Gastroesophageal sphincter (tissue), 4 donors: ENCODE measurements around the gene THAP8. TPM values are rescaled to one million over a fixed set of nuclear protein-coding genes. Genes with fewer than 3 reads are reported as not detected.

Experiments used
- ATAC-seq: fragments of 150-250 bp; one replicate; pipeline ENCODE4 v1.9.1; 2016; ENCODE audit warnings: mild to moderate bottlenecking, moderate library complexity
- H3K27ac ChIP-seq, 4 donors: fragments of 200-600 bp; sonication (generic) in 3 of 4; 1 replicate in 3 of 4; 2 replicates in 1 of 4; pipeline ENCODE4 v1.5.1; 2016 to 2019
- H3K27me3 ChIP-seq: fragments of 200-600 bp; sonication (generic); one replicate; pipeline ENCODE4 v1.5.1; 2019
- H3K36me3 ChIP-seq, 2 donors: fragments of 200-600 bp; sonication (generic); one replicate each; pipeline ENCODE4 v1.5.1; 2019; ENCODE audit warnings: control low read depth in 1 of 2
- H3K4me1 ChIP-seq, 3 donors: fragments of 200-600 bp; sonication (generic); 1 replicate in 2 of 3; 2 replicates in 1 of 3; pipeline ENCODE4 v1.5.1; 2016 to 2019; ENCODE audit warnings: control low read depth in 2 of 3
- H3K4me3 ChIP-seq, 2 donors: fragments of 200-600 bp; sonication (generic); one replicate each; pipeline ENCODE4 v1.5.1; 2019; ENCODE audit warnings: mild to moderate bottlenecking in 1 of 2, moderate library complexity in 1 of 2
- H3K9me3 ChIP-seq, 3 donors: fragments of 200-600 bp; sonication (generic); one replicate each; pipeline ENCODE4 v1.5.1; 2017 to 2019; ENCODE audit warnings: control low read depth in 2 of 3
- CTCF ChIP-seq, 4 experiments: fragments of 200-600 bp in 2 of 4; fragments of 450-650 bp in 2 of 4; sonication (generic) in 1 of 4; IDR thresholded peaks; one replicate each; pipeline ENCODE4 v1.5.1; 2017 to 2019; ENCODE audit warnings: antibody characterized with exemption in 4 of 4, mild to moderate bottlenecking in 2 of 4, moderate library complexity in 2 of 4
- EP300 ChIP-seq: sonication (generic); formaldehyde crosslinking; IDR thresholded peaks from one replicate; pipeline ENCODE4 v1.6.1; 2017; ENCODE audit warnings: antibody characterized with exemption, mild to moderate bottlenecking
- POLR2A ChIP-seq, 2 donors: fragments of 450-650 bp; IDR thresholded peaks; one replicate each; pipeline ENCODE4 v1.6.1; 2017; ENCODE audit warnings: antibody characterized with exemption in 2 of 2, mild to moderate bottlenecking in 2 of 2, moderate library complexity in 1 of 2
- POLR2AphosphoS5 ChIP-seq: sonication (generic); formaldehyde crosslinking; IDR thresholded peaks from one replicate; pipeline ENCODE4 v1.6.1; 2017; ENCODE audit warnings: antibody characterized with exemption
- WGBS, 2 donors: methylation state at CpG; one replicate each; pipeline ENCODE4 v1.1.5; 2018; ENCODE audit warnings: low coverage in 1 of 2; 5-methylcytosine and 5-hydroxymethylcytosine counted together
- total RNA-seq, 4 donors: library from RNA; depleted of rRNA; stranded (reverse); fragments of >200 nt; gene quantifications; one replicate each; pipeline ENCODE4 v1.1.0, GENCODE V29; 2016

Gene THAP8
- total RNA-seq, 4 donors from 2014 or later: 5.3 to 16.8 (median 9.4) TPM

- Histone ChIP-seq H3K4me3 (peak overlapping the region; percentile 28 to 52), H3K9me3 (no peaks in the 10 kb centered on the region), H3K4me1 (peaks cover 0 to 33% (median 12%) of the 10 kb centered on the region in 3 donors), H3K36me3 (peaks cover 0 to 4% of the 10 kb centered on the region in 2 donors), H3K27ac (peak overlapping the region; percentile 55 to 82 (median 81)), H3K27me3 (no peaks in the 10 kb centered on the region)
- WGBS, 2 donors: 0 to 20% methylated on average over 1 to 2 of the region's 50 CpGs
- peak; percentile 24 for TF ChIP-seq POLR2AphosphoS5
- TF ChIP-seq POLR2A (IDR thresholded peaks at IDR 0.05): peak; percentile 43 to 51
- peak in 3 of 4 experiments; percentile 13 to 27 (median 23) for TF ChIP-seq CTCF (IDR thresholded peaks at IDR 0.05)
- TF ChIP-seq EP300: no peak
- ATAC-seq: peak; percentile 75
Observed at GRCh38 chr19:36009220-36009619, 44.9 kb downstream of the THAP8 start.

DNA sequence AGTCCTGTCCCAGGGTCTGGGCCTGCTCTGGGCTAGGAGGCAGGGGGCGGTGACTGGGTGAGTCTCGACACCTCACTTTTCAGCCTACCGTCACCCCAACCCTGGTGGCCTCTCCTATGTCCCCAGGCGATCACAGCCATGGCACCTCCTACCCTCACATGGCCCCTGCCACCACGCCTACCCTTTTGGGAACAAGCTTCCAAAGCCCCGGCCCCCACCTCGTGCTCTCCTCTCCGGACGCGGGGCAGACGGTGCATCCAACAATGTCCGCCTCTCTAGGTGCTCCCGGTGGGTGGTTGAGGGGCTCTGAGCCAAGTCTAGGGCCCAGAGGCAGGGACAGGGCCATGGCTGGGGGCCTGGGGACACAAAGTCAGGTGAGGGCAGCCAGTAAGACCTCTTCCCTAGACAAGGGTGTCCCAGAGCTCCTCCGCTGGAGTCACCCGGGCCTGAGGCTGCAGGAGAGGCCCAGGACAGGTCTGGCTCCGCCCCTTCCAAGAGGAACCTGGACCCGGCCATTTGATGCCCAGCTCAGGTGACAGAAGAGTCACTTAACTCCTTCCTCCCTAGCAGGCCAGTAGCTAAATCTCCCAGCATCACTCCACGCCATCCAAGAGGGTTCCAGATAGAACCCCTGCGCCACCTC, 45.6 kb downstream of the THAP8 start, which contains the start of gene SYNE4:
TSS of gene SYNE4 (minus strand) at position 478 of the 643 bp plus-strand sequence. CDS start at position 346, 132 bp downstream.
- H3K27ac ChIP-seq: peak within 1 kb of the TSS; percentile 55 to 82 (median 81)
- WGBS, 2 donors: 35% methylated on average over 4 of the region's 19 CpGs; no CpG with 5 or more reads in 1 of the 2 donors
- TF ChIP-seq POLR2AphosphoS5 (no peak), CTCF (IDR thresholded peaks at IDR 0.05) (no peak), EP300 (no peak), POLR2A (IDR thresholded peaks at IDR 0.05) (no peak)
- no peaks in the 10 kb centered on the region for H3K27me3 ChIP-seq
- peak within 1 kb of the TSS; percentile 28 to 52 for H3K4me3 ChIP-seq
- peaks cover 0 to 12% of the 10 kb centered on the region in 2 donors for H3K36me3 ChIP-seq
- no peaks in the 10 kb centered on the region for H3K9me3 ChIP-seq
- ATAC-seq: no peak
- peaks cover 0 to 29% (median 10%) of the 10 kb centered on the region in 3 donors for H3K4me1 ChIP-seq

DNA sequence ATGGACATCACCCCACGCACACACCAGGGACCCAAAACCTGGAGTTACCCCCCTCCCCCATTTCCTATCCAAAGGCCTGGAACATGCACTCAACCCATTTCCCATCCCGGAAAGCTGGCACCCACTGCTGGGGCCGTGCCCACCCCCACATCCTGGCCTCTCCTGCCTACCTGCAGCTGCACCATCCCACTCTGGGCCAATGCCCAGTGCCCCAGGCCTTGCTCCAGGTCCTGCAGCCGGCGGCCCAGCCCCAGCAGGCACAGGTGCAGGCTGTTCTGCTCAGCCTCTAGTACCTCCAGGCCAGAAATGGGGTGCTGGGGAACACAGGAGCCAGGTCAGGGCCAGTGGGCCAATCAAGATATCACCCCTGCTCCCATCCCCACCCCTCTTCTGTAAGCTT, 47.1 kb downstream of the THAP8 start:
- H3K36me3 ChIP-seq: peaks cover 0 to 15% of the 10 kb centered on the region in 2 donors
- WGBS, 2 donors: no CpG with 5 or more reads among the region's 5 CpGs
- H3K27me3 ChIP-seq: no peaks in the 10 kb centered on the region
- TF ChIP-seq EP300 (no peak), POLR2A (IDR thresholded peaks at IDR 0.05) (no peak), CTCF (IDR thresholded peaks at IDR 0.05) (no peak), POLR2AphosphoS5 (no peak)
- peaks cover 0 to 22% (median 5%) of the 10 kb centered on the region in 3 donors for H3K4me1 ChIP-seq
- no peaks in the 10 kb centered on the region for H3K9me3 ChIP-seq
- H3K4me3 ChIP-seq: no peak overlapping the region
- peak overlapping the region in 1 of 4 donors; percentile 12 for H3K27ac ChIP-seq
- no peak for ATAC-seq

DNA sequence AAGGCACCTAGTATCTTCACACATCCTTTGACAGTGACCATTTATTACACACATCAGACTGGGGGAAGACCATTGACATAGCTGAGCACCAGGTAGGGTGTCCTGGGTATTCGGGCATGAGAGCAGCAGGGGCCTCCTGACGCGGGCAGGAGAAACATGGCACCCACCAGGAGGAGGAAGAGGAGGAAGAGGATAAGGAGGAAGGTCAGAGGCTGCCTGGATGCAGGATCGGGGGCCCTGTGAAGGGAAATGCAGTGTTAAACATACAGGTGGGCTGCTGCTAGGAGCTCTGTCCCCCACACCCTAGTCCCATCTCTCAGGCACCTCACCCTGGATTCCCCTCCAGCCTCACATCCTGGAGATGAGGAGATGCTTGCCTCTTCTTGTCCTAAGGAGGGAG, 50.8 kb downstream of the THAP8 start:
- peaks cover 0 to 20% (median 12%) of the 10 kb centered on the region in 3 donors for H3K4me1 ChIP-seq
- no peaks in the 10 kb centered on the region for H3K27me3 ChIP-seq
- WGBS, 2 donors: 80 to 100% methylated on average over 1 to 3 of the region's 4 CpGs
- no peaks in the 10 kb centered on the region for H3K9me3 ChIP-seq
- no peak for ATAC-seq
- TF ChIP-seq CTCF (IDR thresholded peaks at IDR 0.05) (no peak), POLR2A (IDR thresholded peaks at IDR 0.05) (no peak), EP300 (no peak), POLR2AphosphoS5 (no peak)
- H3K36me3 ChIP-seq: peaks cover 0 to 33% of the 10 kb centered on the region in 2 donors
- H3K27ac ChIP-seq: no peak overlapping the region
- H3K4me3 ChIP-seq: no peak overlapping the region

GRCh38 chr19:36001605-36002004, 52.5 kb downstream of the THAP8 start:
- peak overlapping the region in 1 of 4 donors; percentile 82 for H3K27ac ChIP-seq
- no peak for ATAC-seq
- peaks cover 0 to 35% (median 16%) of the 10 kb centered on the region in 3 donors for H3K4me1 ChIP-seq
- H3K27me3 ChIP-seq: no peaks in the 10 kb centered on the region
- H3K4me3 ChIP-seq: no peak overlapping the region
- no peak for TF ChIP-seq POLR2A (IDR thresholded peaks at IDR 0.05)
- no peak for TF ChIP-seq EP300
- no peak for TF ChIP-seq POLR2AphosphoS5
- TF ChIP-seq CTCF (IDR thresholded peaks at IDR 0.05): no peak
- no CpG with 5 or more reads among the region's 3 CpGs for WGBS, 2 donors
- peaks cover 0 to 49% of the 10 kb centered on the region in 2 donors for H3K36me3 ChIP-seq
- no peaks in the 10 kb centered on the region for H3K9me3 ChIP-seq
